Adrenal gland (tissue), 5 donors: Measurements from ENCODE around the gene OR2A5.

Source experiments
- POLR2A ChIP-seq, 2 donors: fragments of 450-650 bp; IDR thresholded peaks; one replicate each; pipeline ENCODE4 v1.6.1; 2017; ENCODE audit warnings: antibody characterized with exemption in 2 of 2, mild to moderate bottlenecking in 2 of 2, moderate library complexity in 1 of 2
- TF ChIP-seq, protein P1 (sequence below), 6 experiments: fragments of 450-650 bp in 4 of 6; fragments of 200-600 bp in 2 of 6; sonication (generic) in 1 of 6; IDR thresholded peaks; 1 replicate in 5 of 6; 2 replicates in 1 of 6; pipeline versions ENCODE4 v1.5.1 to v1.8.0; 2016 to 2021; ENCODE audit warnings: antibody characterized with exemption in 6 of 6, mild to moderate bottlenecking in 2 of 6, moderate library complexity in 1 of 6
- donor health status: DM: no; HTN: no; CAD: no.

DNA sequence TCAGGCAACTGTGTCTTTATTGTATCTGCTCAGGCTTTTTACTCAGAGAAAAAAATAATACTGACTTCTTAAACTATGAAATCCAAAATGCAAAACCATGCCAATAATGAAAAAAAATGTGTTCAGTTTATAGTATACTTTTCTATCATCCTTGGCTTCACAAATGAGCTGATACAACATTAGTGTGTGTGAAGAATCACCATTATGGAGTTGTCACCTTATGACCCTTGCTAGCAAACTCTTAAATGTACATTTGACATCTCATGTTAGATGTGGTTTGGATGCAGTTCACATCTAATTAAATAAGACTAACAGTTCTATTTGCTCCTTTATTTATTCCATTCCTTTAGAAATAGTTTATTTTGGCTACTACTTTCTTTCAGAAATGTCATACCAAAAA lies 56.5 kb downstream of the OR2A5 start:
- TF ChIP-seq, protein P1, sequence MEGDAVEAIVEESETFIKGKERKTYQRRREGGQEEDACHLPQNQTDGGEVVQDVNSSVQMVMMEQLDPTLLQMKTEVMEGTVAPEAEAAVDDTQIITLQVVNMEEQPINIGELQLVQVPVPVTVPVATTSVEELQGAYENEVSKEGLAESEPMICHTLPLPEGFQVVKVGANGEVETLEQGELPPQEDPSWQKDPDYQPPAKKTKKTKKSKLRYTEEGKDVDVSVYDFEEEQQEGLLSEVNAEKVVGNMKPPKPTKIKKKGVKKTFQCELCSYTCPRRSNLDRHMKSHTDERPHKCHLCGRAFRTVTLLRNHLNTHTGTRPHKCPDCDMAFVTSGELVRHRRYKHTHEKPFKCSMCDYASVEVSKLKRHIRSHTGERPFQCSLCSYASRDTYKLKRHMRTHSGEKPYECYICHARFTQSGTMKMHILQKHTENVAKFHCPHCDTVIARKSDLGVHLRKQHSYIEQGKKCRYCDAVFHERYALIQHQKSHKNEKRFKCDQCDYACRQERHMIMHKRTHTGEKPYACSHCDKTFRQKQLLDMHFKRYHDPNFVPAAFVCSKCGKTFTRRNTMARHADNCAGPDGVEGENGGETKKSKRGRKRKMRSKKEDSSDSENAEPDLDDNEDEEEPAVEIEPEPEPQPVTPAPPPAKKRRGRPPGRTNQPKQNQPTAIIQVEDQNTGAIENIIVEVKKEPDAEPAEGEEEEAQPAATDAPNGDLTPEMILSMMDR (IDR thresholded peaks at IDR 0.05) = no peak
- TF ChIP-seq POLR2A (IDR thresholded peaks at IDR 0.05) = no peak
